ENCODE data around the gene RBM39. TPM values are rescaled to one million over a fixed set of nuclear protein-coding genes. Genes with fewer than 3 reads are reported as not detected.

The RBM39 gene
- total RNA-seq, 2 donors from 2014 or later, result 276 to 332 TPM

DNA sequence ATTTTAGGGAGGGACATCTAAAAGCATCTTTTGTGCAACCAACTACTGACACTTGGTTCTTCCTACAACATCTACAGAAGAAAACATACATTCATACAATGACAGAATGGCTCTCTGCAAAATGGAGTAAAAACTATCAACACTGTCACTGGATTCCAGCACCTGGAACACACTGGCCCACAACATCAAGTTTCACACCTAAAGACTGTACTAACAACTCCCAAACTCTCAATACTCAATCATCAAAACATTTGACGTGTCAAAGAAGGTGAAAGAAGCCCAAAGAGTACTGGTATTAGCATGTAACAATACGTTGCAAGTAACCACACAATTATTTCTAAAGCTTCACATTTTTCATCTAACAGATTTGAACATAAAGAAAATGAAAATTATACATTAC is 79.5 kb downstream of the RBM39 start:
- 20 to 71% methylated on average over 1 to 2 of the region's 2 CpGs for WGBS, 2 experiments (ENCODE audit: insufficient coverage in 1 of 2, insufficient read length in 1 of 2)

GRCh38 chr20:35661908-35662307 is 80.2 kb downstream of the RBM39 start:
- 83 to 100% methylated on average over 1 to 3 of the region's 3 CpGs for WGBS, 2 experiments (ENCODE audit: insufficient coverage in 1 of 2, insufficient read length in 1 of 2)
- H3K36me3 Mint-ChIP-seq (ENCODE audit: low read depth), result peaks cover 10% of the 10 kb centered on the region
- Histone ChIP-seq H3K27ac (ENCODE audit: low read depth, low read length) (no peak overlapping the region), H3K9me3 (ENCODE audit: control insufficient read depth, low read length) (no peaks in the 10 kb centered on the region), H3K4me1 (ENCODE audit: control insufficient read depth, insufficient read depth, low read length) (no peaks in the 10 kb centered on the region), H3K27me3 (ENCODE audit: control insufficient read depth, insufficient read depth, low read length, poor library complexity, severe bottlenecking) (no peaks in the 10 kb centered on the region), H3K36me3 (ENCODE audit: control insufficient read depth, insufficient read depth, low read length) (peaks cover 12% of the 10 kb centered on the region), H3K9ac (ENCODE audit: extremely low read depth, low read length, poor library complexity, severe bottlenecking) (peak overlapping the region; percentile 98), H3K4me3 (ENCODE audit: low read length) (peak overlapping the region; percentile 95)
- H3K4me1 Mint-ChIP-seq, result peaks cover 23% of the 10 kb centered on the region
- H3K9me3 Mint-ChIP-seq, result no peaks in the 10 kb centered on the region
- no peak overlapping the region for H3K27ac Mint-ChIP-seq
- H3K27me3 Mint-ChIP-seq (ENCODE audit: insufficient read depth), result no peaks in the 10 kb centered on the region
- TF ChIP-seq CTCF (conservative IDR thresholded peaks at IDR 0.05), result no peak
- H3K4me3 Mint-ChIP-seq, result peak overlapping the region; percentile 96
- no peak for DNase-seq

More for the DNA sequence above, 79.5 kb downstream of the RBM39 start:
- H3K27ac Mint-ChIP-seq, result peak overlapping the region; percentile 42
- Histone ChIP-seq H3K27ac (ENCODE audit: low read depth, low read length) (no peak overlapping the region), H3K4me1 (ENCODE audit: control insufficient read depth, insufficient read depth, low read length) (no peaks in the 10 kb centered on the region), H3K27me3 (ENCODE audit: control insufficient read depth, insufficient read depth, low read length, poor library complexity, severe bottlenecking) (no peaks in the 10 kb centered on the region), H3K36me3 (ENCODE audit: control insufficient read depth, insufficient read depth, low read length) (peaks cover 5% of the 10 kb centered on the region), H3K4me3 (ENCODE audit: low read length) (peak overlapping the region; percentile 95), H3K9ac (ENCODE audit: extremely low read depth, low read length, poor library complexity, severe bottlenecking) (peak overlapping the region; percentile 98), H3K9me3 (ENCODE audit: control insufficient read depth, low read length) (no peaks in the 10 kb centered on the region)
- peaks cover 4% of the 10 kb centered on the region for H3K36me3 Mint-ChIP-seq (ENCODE audit: low read depth)
- no peak for TF ChIP-seq CTCF (conservative IDR thresholded peaks at IDR 0.05)
- H3K4me3 Mint-ChIP-seq, result peak overlapping the region; percentile 96
- H3K27me3 Mint-ChIP-seq (ENCODE audit: insufficient read depth), result no peaks in the 10 kb centered on the region
- DNase-seq, result no peak
- peaks cover 23% of the 10 kb centered on the region for H3K4me1 Mint-ChIP-seq
- H3K9me3 Mint-ChIP-seq, result no peaks in the 10 kb centered on the region

- no peaks in the 10 kb centered on the region for H3K9me3 Mint-ChIP-seq
These were observed 81.0 kb downstream of the RBM39 start for GRCh38 chr20:35661053-35661452.

More at GRCh38 chr20:35661053-35661452, 81.0 kb downstream of the RBM39 start:
- no peak overlapping the region for H3K27ac ChIP-seq (ENCODE audit: low read depth, low read length)
- H3K9me3 ChIP-seq (ENCODE audit: control insufficient read depth, low read length), result no peaks in the 10 kb centered on the region
- Mint-ChIP-seq H3K36me3 (ENCODE audit: low read depth) (peaks cover 14% of the 10 kb centered on the region), H3K4me3 (no peak overlapping the region), H3K4me1 (peaks cover 23% of the 10 kb centered on the region), H3K27ac (peak overlapping the region; percentile 26), H3K27me3 (ENCODE audit: insufficient read depth) (no peaks in the 10 kb centered on the region)
- H3K4me1 ChIP-seq (ENCODE audit: control insufficient read depth, insufficient read depth, low read length), result no peaks in the 10 kb centered on the region
- H3K27me3 ChIP-seq (ENCODE audit: control insufficient read depth, insufficient read depth, low read length, poor library complexity, severe bottlenecking), result no peaks in the 10 kb centered on the region
- WGBS, 2 experiments (ENCODE audit: insufficient coverage in 1 of 2, insufficient read length in 1 of 2), result 100% methylated on average over 2 of the region's 2 CpGs; no CpG with 5 or more reads in 1 of the 2 experiments
- TF ChIP-seq CTCF (conservative IDR thresholded peaks at IDR 0.05), result no peak
- no peak overlapping the region for H3K9ac ChIP-seq (ENCODE audit: extremely low read depth, low read length, poor library complexity, severe bottlenecking)
- H3K4me3 ChIP-seq (ENCODE audit: low read length), result peak overlapping the region; percentile 95
- peaks cover 13% of the 10 kb centered on the region for H3K36me3 ChIP-seq (ENCODE audit: control insufficient read depth, insufficient read depth, low read length)
- DNase-seq, result no peak

Data from endodermal cell (in vitro differentiated cells).